ENCODE results near the gene PHACTR2.
A peak's percentile ranks its signal among the peaks of the same experiment; 100 is the strongest.

Gene PHACTR2

DNA sequence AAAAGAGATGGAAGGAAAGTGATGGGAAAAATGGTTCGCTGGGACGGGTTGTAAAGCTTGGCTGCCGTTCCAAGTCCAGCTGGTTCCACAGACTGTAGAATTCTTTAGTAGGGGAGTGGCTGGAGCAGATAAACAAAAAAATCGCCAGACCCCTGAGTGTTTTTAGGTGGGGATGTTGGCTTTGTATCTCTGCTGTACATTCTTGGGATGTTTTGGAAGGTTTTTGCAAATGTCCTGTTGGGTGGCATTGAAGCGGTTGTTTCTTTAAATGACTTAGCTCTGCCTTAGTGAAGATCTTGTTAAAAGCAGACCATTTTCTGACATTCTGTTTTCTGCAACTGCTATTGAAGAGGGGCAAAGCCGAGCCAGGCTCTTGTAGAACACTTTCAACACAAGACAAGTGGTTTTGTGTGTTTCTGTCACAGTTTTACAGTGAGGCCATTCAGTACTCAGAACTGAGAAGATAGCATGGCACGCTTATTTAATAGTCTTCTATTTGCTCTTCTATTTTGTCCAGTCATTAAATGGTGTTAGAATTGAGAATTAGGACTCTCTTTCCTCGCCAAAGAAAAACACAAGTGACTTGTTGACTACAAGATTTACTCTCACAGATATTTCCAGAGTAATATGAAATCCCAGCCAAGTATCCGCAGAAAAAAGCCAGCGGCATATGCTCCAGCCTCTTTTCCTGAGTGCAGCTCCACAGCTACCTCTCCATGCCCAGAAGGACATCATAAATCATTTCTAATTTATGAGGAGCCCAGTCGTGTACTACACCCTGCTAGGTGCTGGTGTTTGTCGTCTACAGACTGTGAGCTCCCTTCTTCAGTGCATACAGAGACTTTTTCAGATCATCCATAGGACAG is 65.8 kb downstream of the PHACTR2 start:
- FAIRE-seq: no peak

DNA sequence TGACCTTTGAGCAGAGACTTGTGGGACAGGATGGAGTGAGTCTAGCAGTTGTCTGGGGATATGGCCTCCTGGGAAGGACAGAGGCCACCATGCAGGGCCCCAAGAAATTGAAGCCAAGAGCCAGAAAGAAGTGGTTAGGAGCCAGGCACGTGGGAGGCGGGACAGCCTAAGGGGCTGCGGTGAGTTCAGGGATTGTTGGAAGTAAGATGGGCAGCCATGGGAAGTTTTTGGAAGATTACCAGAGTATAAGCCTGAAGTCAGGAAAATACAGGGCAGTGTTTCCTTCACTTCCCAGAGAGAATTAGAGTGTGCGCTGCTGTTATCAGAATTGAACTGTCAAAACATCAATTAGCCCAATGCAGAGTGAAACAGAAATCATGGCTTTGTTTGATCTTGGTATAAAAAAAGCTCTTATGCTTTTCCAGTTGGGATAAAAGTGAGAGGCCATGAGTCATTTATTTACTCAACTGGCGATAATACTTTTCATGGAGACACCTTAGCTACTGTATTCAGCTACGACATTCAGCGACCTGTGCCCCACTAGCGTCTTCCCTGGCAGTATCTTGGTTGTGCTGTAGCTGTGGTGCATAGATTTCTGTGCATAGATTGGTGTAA is 66.9 kb downstream of the PHACTR2 start:
- FAIRE-seq: no peak

DNA sequence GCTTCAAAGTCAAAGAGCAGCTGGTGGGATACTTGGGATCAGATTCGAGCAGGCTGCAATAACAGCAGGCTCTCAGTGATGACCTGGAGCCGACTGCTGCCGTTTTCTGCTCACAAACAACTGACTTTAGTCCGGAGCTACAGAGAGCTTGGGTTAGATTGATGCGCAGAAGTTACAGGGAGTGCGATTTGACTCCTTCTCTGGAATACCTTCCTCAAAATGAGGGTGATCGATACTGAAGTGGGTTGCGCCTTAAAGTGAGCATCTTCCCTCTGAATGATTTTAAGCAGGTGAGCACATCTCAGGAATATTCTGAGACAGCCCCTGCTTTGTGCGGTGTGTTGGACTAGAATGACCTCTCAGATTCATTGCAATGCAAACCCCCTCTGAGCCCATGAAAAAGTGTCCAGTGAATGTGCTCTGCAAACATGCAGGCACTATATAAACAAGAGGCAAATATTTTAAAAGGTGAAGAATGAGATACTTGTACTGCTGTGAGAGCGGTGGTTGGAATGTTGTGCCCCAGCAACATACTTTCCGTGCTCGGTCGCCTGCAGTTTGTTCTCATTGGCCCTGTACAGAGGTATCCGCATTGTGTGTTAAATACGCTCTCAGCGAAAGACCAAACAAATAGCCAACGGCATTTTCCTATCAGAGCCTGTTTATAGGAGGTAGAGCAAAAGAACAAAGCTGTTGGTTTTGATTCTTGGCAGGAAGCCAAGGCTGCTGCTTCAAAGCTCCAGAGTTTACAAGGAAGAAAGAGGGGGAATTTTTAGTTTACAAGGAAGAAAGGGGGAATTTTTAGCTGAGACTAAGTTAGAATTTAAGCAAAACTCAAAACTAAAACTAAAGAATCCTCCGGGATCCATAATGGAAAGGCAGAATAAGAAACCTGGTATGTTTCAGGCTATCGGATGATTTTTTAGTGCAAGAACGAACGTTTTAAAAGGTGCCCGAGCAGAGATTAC is 67.7 kb downstream of the PHACTR2 start:
- no peak for FAIRE-seq

DNA sequence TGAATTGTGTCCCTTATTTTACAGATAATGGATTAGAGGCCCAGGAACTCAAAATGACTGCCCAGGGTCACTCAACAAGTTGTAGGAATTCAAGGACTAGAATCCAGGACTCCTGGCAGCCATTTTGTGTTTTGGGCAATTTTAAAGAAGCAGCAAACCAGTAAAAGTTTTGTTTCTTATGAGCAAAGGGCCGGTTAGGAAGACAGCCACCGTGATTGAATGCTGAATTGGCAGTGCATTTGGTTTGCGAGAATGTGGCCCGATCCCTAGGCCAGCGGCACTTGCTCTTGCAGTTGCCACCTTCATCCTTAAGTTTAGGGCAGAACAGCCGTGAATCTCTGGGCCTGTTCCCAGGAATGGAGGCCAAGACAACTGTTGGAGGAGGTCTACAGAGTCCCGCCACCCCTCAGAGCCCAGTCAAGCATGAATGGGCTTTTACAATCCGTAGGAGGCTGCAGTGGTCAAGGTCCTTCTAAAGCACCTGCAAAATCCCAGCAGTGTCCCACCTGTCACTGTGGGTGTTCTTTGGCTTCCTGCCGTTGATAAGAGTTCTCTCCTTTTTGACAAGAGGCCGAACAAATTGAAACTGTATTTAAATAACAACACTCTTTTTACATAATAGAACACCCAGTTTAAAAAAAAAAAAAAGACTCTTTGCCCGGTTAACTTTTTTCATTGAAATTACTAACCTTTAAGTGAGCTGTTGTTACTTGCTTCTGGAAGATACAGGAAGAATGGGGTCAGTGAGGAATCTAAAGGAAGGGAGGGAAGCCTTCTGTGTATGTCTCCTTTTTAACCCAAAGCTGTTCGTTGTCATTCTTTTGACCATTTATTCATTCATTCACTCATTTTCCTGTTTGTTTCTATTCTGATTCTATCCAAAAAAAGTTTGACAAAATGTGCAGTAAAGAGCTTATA is 68.7 kb downstream of the PHACTR2 start:
- no peak for FAIRE-seq

DNA sequence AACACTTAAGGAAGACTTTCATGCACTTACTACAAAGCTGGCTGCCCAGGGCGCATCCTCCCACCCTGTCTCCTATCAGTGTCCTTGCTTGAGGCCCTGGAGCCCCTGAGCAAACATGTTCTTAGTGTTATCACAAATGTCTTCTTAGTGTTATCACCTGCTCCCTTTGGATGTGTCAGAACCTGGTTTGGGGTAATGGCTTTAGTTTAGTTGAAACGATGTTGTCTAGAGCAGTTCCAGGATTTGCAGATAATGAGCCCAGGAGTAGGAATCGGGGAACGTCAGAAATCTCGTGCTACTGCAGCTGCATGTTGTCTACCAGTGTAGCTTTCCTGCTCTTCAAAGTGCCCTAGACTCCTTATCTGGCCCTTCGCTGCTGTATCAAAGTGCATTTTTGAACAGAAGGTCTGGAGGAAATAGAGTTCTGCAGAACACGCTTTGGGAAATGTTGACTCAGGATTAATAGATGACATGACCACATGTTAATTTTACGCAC is 69.6 kb downstream of the PHACTR2 start:
- no peak for FAIRE-seq

DNA sequence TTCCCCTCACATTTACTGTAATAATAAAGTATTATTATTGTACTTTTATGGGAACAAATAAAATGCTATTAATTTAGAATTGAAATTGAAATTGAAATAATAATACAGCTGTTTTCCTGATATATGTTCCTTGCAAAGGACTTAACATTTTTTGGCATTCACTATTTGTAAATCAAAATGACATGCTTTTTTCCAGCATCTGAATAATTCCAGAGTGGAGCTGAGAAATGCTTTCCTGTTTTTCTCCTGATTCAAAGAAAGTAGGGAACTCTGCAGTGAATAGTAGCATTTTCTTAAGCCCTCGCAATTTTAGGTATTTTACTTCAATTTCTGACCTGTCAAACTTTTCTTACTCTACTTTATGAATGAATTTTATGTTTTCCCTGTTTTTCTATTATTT is 72.1 kb downstream of the PHACTR2 start:
- peak; percentile 63 for FAIRE-seq

DNA sequence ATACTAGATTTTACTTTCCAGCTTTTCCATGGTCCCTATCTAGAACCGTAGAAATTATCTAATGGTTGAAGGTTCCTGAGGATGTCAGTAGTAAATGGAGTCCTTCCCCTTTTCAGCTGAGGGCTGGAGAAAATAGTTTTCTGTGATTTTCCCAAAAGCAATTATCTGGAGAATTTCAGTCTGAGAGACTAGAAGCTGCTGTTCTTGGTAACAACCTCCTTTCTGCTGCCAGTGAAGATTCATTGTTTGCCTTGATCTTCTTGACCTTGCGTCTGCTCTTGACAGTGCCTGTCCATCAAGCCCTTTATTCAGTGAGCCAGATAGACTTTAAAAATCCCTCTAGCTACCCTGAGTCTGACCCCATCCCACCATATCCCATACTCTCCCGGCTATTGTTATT is 73.1 kb downstream of the PHACTR2 start:
- no peak for FAIRE-seq

DNA sequence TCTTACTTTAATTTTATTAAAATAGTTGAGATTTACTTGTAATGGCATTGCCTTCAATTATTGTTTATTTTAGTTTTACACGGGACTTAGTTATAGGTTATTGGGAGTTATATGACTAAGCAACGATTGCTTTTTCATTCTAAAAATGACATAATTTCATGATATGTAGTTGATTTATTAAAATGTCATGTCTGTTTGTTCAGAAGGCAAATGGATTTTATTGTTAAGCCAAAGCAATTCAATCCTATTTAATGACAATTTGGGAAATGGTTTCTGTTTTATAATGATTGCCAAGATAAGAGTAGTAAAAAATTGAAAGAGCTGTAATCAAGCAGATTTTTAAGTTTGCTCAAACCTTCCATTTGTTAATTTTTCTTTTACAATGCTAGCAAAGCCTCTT is 74.7 kb downstream of the PHACTR2 start:
- no peak for FAIRE-seq

DNA sequence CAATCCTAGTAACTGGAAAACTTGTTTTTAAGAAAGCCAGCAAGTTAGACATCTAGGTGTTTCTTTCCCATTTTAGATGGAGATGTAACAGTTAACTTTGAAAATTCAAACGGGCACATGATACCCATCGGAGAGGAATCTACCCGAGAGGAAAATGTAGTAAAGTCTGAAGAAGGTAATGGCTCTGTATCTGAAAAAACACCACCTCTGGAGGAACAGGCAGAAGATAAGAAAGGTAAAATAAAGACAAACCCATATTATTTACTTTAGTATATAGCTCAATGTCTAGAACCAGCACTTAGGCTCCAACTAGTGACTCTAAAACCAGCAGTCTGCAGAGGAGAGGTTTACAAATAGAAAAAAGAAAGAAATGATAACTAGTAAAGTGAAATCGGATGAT is 75.9 kb downstream of the PHACTR2 start:
- FAIRE-seq: no peak

DNA sequence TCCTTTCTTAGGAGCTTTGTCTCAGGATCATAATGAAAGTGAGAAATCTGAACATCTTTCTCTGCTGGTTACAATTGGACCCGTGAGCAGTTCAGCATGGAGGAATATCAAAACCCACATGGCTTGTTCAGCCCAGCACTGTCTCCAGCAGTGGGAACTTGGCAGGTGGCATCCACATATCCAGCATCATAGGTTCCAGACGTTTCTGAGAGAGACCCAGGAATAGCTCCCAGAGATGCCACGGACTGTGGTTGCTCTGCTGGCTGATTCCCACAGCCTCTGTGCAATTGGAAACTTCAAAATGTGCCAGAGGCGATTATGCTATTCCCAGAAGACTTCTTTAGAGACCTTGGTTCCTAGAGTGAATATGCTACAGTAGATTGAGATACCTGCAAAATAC is 76.4 kb downstream of the PHACTR2 start:
- FAIRE-seq: no peak

DNA sequence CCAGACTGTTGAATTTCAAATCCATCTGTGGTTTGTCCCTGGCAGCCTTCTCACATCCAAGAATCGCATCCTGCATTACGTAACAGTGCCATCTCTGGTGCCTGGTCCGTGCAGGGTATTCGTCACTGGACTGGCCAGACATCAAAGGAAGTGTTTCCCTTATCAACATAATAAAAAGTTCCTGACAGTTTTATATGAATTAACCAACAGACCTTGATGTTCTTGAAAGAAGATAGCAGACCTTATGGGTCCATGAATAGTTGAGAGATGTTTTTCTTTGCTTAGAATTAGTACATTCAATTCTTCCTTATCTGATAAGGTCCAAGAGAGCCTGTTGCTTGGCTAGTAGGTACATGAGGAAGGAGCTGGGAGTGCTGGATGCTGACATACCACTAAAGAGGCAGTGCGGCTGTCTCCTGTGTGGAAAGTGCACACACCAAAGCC is 77.6 kb downstream of the PHACTR2 start:
- no peak for FAIRE-seq

DNA sequence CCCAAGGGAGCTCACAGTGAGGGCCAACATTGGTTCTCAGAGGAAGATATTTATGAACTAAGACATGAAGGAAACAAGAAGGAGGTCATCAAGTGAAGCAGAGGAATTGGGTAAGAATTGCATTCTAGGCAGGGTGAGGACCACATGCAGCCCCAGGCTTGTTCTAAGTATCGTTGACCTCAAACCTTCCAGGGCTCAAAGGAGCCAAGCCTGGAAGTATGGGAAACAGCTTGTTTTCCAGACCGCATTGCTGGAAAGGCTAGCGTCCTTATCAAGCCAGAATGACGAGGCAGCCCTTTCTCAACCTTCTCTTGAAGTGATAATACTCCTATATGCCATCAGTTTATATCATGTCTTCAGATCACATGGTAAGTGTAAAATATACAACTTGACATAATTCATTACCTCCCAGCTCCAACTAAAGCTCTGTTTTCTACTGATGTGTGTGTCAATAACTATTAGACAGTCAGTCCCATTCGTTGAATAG is 79.6 kb downstream of the PHACTR2 start:
- FAIRE-seq: no peak

DNA sequence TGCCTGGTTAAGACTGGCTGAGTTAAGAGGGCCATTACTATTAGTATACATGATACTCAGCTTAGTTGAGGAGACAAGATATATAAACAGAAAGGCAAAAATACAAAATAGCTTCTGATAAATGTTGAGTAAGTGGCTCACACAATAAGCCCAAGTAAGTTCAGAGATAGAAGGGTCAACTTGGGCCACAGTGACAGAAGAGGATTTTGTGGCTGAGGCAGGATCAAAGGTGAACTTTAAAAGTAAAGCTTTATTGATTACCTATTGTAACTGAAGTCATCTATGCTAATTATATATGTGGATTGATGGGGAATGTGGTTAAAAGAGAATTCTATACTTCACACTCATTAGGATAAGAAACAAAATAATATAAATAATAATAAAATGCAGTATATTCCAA is 80.8 kb downstream of the PHACTR2 start:
- no peak for FAIRE-seq

DNA sequence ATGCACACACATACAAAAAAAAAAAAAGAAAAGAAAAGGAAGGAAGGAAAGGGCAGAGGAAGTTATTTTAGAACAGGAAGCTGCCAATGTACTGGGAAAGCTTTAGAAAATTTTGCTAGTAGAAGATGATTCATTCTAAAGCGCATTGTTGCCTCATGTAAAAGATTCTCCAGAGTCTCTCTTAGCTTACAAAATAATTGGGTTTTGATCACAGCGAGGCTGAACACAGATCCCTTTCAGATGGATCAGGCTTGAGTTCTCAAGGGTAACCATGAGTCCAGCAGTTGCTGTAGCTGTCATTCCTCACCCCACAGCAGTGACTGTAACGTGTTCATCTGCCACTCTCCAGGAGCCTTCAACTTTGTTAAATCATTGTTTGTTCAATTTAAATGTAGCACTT is 81.9 kb downstream of the PHACTR2 start:
- no peak for FAIRE-seq

DNA sequence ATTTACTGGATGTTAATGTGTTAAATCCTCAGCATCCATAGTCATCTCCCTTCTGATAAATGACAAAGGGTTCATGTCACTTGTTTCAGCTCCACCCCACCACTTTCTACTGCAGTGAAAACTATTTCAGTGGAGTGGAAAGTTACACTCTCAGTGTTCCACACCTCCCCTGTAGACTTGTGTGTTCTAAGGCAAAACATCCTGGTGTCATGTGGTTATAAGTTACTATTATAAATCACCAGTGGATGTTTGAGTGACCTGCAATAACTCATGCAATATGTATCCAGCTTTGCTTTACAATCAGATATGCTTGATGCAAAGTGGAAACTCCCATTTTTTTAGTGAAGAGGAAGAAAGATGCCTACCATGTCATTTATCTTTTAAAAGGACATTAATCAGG is 83.3 kb downstream of the PHACTR2 start:
- no peak for FAIRE-seq

DNA sequence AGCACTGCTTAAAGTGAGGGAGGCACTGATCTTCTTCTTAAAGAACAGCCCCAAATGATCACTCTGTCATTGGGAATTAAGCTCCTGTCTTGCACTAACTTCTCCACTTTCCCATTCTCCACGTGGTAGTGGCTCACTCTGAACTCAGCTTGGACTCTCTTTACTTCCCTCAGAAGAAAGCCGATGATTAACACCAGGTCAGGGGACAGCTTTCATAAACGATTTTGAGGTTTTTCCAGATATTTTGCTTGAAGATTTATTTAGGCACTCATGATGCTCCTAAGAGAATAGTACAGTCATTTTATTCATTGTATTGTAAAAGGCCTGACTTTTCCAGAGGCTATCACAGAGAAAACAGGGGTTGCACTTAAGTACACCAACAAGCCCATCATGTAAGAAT is 84.4 kb downstream of the PHACTR2 start:
- no peak for FAIRE-seq

DNA sequence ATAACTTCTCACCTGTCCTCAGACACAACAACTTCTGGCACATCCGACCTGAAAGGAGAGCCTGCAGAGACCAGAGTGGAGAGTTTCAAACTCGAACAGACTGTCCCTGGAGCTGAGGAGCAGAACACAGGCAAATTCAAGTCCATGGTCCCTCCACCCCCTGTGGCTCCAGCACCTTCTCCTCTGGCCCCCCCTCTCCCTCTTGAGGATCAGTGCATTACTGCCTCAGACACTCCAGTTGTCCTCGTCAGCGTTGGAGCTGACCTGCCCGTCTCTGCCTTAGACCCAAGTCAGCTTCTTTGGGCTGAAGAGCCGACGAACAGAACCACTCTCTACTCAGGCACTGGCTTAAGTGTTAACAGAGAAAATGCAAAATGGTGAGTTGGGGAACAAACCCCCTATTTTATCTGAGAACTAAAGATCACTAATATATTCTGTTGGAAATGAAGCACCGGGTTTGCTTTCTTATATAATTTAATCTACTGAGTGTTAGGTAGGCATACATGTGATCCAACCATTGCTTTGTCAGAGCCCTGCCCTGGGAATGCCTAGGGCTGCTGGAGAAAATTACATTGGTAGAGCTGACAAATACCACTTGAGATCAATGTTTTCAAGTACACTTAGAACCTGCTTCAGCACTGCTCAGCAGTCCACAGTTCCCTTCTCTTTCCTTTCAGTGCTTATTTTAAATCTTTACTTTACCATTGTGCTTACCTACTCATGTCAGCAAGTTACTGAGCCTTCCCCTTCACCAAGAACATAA is 87.8 kb downstream of the PHACTR2 start:
- no peak for FAIRE-seq

DNA sequence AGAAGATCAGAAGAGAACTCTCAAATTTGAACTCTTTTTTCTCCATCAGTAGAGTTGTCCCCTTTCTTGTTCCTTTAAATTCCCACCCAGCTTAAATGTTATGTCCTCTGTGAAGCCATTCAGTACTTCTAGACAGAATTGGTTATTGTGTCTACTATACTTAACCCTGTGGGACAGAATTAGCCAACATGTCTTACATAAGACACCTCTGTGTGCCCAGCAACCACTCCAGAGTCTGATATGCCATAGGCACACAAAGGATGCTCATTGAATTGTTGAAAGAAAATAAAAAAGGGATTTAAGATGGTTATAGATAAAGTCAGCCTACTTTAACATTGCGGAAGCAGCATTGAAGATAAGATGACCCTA is 88.4 kb downstream of the PHACTR2 start:
- FAIRE-seq: no peak

DNA sequence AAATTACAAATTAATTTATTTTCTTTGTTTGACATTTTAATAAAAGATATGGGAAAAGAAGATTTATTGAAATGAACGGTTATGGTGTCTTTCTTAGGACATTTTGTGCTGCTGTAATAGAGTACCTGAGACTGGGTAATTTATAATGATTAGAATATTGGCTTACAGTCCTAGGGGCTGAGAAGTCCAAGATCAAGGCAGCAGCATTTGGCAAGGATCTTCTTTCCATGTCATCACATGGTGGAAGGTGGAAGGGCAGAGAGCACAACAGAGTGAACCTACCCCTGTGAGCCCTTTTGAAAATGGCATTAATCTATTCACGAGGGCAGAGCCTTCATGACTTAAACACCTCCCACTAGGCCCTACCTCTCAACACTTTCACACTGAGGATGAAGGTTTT is 89.7 kb downstream of the PHACTR2 start:
- FAIRE-seq: no peak

DNA sequence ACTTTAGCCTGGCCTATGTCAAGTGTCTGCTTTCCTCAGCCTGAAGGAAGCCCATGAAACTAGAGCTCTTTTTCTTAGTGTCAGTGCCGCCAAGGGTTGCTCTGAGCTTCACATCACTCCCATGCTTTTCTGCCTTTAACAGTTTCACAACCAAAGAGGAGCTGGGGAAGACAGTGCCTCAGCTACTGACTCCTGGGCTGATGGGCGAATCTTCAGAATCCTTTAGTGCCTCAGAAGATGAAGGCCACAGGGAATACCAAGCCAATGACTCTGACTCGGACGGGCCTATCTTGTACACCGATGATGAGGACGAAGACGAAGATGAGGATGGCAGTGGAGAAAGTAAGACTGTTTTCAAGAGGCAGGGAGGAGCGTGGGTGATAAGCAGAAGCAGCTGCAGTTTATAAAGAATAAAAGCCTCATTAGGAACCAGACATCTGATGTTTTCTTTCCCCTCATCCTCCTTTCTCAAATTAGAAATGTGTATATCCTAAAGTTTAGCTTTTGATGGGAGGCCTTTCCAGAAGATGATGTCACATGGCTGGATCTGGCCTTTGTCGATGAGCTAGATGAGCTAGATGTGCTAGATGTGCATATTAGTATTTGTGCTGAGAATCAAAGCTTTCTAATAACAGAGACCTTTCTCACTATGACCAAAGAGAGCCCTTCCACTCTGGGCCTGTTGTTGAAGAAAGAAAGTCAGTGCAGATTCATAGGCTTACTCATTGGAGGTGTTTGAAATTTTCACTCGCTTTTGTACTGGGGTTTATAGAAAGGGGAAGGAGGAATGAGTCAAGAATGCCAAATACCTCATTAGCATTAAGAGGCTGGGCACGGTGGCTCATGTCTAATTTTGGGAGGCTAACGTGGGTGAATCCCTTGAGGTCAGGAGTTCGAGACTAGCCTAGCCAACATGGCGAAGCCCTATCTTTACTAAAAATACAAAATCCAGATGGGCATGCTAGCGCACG is 94.6 kb downstream of the PHACTR2 start:
- FAIRE-seq: no peak

Data from G401.6 (cell line).